ENCODE data around the gene CCRL2.

CCRL2 gene

DNA sequence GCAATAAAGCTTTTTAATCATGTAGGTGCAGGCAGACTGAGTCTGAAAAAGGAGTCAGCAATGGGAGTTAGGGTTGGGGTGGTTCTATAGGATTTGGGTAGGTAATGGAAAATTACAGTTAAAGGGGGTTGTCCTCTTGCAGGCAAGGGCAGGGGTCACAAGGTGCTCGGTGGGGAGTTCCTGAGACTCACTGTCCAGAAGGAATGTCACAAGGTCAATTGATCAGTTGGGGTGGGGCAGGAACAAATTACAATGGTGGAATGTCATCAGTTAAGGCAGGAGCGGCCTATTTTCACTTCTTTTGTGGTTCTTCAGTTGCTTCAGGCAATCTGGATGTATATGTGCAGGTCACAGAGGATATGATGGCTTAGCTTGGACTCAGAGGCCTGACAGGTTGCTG is 14.0 kb upstream of the CCRL2 start:
- no peak overlapping the region for H3K27ac ChIP-seq
- TF ChIP-seq, protein P1, sequence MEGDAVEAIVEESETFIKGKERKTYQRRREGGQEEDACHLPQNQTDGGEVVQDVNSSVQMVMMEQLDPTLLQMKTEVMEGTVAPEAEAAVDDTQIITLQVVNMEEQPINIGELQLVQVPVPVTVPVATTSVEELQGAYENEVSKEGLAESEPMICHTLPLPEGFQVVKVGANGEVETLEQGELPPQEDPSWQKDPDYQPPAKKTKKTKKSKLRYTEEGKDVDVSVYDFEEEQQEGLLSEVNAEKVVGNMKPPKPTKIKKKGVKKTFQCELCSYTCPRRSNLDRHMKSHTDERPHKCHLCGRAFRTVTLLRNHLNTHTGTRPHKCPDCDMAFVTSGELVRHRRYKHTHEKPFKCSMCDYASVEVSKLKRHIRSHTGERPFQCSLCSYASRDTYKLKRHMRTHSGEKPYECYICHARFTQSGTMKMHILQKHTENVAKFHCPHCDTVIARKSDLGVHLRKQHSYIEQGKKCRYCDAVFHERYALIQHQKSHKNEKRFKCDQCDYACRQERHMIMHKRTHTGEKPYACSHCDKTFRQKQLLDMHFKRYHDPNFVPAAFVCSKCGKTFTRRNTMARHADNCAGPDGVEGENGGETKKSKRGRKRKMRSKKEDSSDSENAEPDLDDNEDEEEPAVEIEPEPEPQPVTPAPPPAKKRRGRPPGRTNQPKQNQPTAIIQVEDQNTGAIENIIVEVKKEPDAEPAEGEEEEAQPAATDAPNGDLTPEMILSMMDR (IDR thresholded peaks at IDR 0.05) = no peak
- no peak overlapping the region for H3K4me3 ChIP-seq (ENCODE audit: low read depth in 1 of 2, low read length in 1 of 2)
- H3K4me1 ChIP-seq (ENCODE audit: control insufficient read depth in 1 of 2, insufficient read depth in 1 of 2, low read depth in 1 of 2, low read length in 1 of 2) = peaks cover 42% of the 10 kb centered on the region in 2 experiments
- no peaks in the 10 kb centered on the region for H3K27me3 ChIP-seq
- H3K9me3 ChIP-seq = no peaks in the 10 kb centered on the region
- H3K36me3 ChIP-seq = no peaks in the 10 kb centered on the region

DNA sequence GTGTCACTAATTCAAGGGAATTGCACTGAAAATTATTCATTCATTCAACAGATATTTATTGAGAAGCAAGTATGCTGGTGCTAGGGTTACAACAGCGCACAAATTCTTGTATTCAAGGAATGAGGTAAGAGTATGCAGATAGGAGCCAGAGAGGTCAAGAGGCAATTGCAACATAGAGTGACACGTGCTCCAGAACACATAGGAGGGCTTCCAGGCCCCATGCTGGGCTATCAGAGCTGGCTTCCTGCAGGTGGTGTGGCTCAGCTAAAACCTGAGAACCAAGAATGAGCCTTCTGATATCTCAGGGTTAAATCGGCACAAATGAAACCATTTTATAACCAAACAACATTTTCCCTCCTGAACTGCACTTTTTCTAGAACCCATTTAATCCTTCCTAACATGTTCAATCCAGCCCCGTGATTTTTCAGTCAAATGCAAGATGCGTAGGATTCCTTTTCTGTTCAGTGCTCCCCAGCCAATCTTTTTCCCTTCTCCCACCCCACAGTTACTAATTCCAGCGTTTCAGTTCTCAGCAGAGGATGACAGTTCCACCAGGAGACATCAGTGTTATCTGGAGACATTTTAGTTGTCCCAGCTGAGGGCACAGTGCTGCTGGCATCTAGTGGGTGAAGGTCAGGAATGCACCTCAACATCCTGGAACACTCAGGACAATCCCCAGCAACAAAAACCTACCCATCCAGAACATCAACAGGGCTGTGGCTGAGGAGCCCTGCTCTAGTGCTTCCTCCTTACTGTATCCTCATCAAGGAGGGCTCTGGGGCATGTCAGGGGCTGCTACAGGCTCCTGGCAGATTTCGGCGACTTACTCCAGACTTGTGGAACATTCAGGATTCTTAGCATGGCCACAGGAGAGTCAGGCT is 13.3 kb upstream of the CCRL2 start:
- Histone ChIP-seq H3K9me3 (no peaks in the 10 kb centered on the region), H3K36me3 (no peaks in the 10 kb centered on the region), H3K4me3 (ENCODE audit: low read depth in 1 of 2, low read length in 1 of 2) (no peak overlapping the region), H3K4me1 (ENCODE audit: control insufficient read depth in 1 of 2, insufficient read depth in 1 of 2, low read depth in 1 of 2, low read length in 1 of 2) (peaks cover 42% of the 10 kb centered on the region in 2 experiments), H3K27me3 (no peaks in the 10 kb centered on the region), H3K27ac (peak overlapping the region; percentile 79)
- TF ChIP-seq, protein P1 (IDR thresholded peaks at IDR 0.05) = no peak

DNA sequence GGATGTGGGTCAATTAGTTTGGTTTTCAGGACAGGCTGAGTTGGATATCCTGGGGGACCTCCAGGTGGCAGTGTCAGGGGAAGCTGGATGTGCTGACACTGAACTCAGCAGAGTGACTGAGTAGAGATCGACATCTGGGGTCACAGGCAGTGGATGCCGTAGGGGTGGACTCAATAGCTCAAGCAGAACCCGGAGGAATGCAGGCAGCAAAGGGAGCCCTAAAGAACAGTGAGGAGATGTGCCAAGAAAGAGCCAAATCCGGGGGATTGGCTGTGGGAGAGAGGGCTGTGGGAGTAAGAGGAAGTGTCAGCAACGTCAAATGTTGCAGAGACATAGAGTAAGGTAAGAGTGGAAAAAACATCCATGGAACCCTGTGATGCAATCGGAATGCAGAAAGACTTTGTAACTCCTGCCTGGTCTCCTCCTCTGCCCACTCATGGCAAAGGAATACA is 11.8 kb upstream of the CCRL2 start:
- H3K9me3 ChIP-seq = no peaks in the 10 kb centered on the region
- no peaks in the 10 kb centered on the region for H3K27me3 ChIP-seq
- H3K36me3 ChIP-seq = no peaks in the 10 kb centered on the region
- no peak overlapping the region for H3K4me3 ChIP-seq (ENCODE audit: low read depth in 1 of 2, low read length in 1 of 2)
- peak overlapping the region; percentile 79 for H3K27ac ChIP-seq
- TF ChIP-seq, protein P1 (IDR thresholded peaks at IDR 0.05) = no peak
- H3K4me1 ChIP-seq (ENCODE audit: control insufficient read depth in 1 of 2, insufficient read depth in 1 of 2, low read depth in 1 of 2, low read length in 1 of 2) = peaks cover 42% of the 10 kb centered on the region in 2 experiments

DNA sequence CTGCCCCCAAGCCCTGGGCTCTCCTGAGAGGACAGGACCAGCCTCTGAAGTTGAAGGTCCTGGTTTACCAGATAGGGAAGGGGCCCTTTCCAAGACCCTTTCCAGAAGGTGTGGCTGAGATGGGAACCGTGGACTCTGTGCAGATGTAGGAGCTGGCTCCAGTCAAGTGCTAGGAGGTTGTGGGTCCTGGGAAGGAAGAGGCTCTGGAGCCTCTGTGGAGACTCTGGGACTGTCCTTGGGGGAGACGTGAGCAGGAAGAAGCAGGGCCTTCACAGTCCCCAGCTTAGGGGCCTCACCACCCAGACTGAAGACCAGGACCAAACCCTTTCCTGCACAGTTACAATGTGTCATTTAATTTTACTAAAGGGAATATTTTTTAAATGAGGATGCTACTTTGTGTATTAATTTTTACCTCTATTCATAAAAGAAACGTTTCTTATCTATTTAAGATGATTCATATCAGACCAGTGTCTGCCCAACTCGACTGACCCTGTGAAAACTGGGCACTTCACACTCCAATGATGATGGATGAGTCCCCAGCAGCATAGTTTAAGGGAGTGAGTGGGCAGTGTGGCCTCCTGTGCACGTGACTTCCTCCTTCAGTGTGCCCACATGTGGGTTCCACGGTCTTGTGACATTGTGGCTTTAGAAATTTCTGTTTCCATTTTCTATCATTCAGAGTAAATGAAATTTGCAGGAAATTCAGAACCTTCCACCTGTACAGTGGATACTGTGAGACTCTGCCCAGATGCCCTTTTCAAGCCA is 11.1 kb upstream of the CCRL2 start:
- H3K4me1 ChIP-seq (ENCODE audit: control insufficient read depth in 1 of 2, insufficient read depth in 1 of 2, low read depth in 1 of 2, low read length in 1 of 2) = peaks cover 42% of the 10 kb centered on the region in 2 experiments
- no peaks in the 10 kb centered on the region for H3K36me3 ChIP-seq
- no peak overlapping the region for H3K4me3 ChIP-seq (ENCODE audit: low read depth in 1 of 2, low read length in 1 of 2)
- H3K27me3 ChIP-seq = no peaks in the 10 kb centered on the region
- no peaks in the 10 kb centered on the region for H3K9me3 ChIP-seq
- peak overlapping the region; percentile 79 for H3K27ac ChIP-seq
- TF ChIP-seq, protein P1 (IDR thresholded peaks at IDR 0.05) = no peak

DNA sequence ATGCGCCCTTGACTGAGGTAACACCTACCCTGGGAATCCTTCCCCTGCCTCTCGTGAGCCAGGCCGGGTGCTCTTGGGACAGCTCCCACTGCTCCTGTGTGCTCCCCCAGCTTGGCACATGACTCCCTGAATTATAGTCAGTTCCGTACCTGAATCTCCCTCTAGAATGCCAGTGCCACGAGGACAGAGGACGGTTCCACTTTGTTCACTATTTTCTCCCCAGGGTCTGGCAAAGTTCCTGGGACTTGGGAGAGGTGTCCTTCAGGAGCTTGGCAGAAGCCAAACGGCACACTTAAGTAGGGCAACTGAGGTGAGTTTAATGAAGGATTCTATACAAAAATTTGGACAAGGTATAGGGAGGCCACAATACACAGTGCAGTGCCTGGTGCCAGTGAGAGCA is 9.9 kb upstream of the CCRL2 start:
- no peak overlapping the region for H3K4me3 ChIP-seq (ENCODE audit: low read depth in 1 of 2, low read length in 1 of 2)
- H3K27me3 ChIP-seq = no peaks in the 10 kb centered on the region
- H3K9me3 ChIP-seq = no peaks in the 10 kb centered on the region
- H3K36me3 ChIP-seq = no peaks in the 10 kb centered on the region
- peaks cover 42% of the 10 kb centered on the region in 2 experiments for H3K4me1 ChIP-seq (ENCODE audit: control insufficient read depth in 1 of 2, insufficient read depth in 1 of 2, low read depth in 1 of 2, low read length in 1 of 2)
- H3K27ac ChIP-seq = peak overlapping the region; percentile 79
- TF ChIP-seq, protein P1 (IDR thresholded peaks at IDR 0.05) = no peak
